Keratinocyte (primary cell): ENCODE data around the gene TUBA3D. TPM values are rescaled to one million over a fixed set of nuclear protein-coding genes. Genes with fewer than 3 reads are reported as not detected.
"Not testable (repeated sequence)": the region's sequence is repeated elsewhere in the genome, so short reads cannot be mapped to it uniquely, and the experiment has no call there.

ENCODE experiments used
- DNase-seq: peaks from one replicate; pipeline ENCODE4 v3.0.0-alpha.2; 2011; ENCODE audit warnings: low read depth, missing footprints, low spot score
- FAIRE-seq: peaks from 2 replicates; lab custom pipeline; 2011; peaks lifted over from hg19 to GRCh38; lab: Jason Lieb, UNC
- H2AFZ ChIP-seq: 2 replicates; pipeline ENCODE4 v1.6.0; 2012; ENCODE audit warnings: low read length, control low read depth, inconsistent platforms; ENCODE audit not compliant: control insufficient read depth
- H3K27ac ChIP-seq: 2 replicates; pipeline ENCODE4 v1.5.1; 2011; ENCODE audit warnings: low read length; ENCODE audit not compliant: control insufficient read depth, insufficient read depth
- H3K27me3 ChIP-seq: 3 replicates; pipeline ENCODE4 v1.6.0; 2011; ENCODE audit warnings: low read length; ENCODE audit not compliant: control insufficient read depth, insufficient read depth; ENCODE audit errors: extremely low read depth
- H3K36me3 ChIP-seq, 2 experiments: 2 replicates in 1 of 2; 3 replicates in 1 of 2; pipeline ENCODE4 v1.5.1; 2011; ENCODE audit warnings: low read length in 2 of 2, mild to moderate bottlenecking in 1 of 2; ENCODE audit not compliant: control insufficient read depth in 2 of 2, insufficient read depth in 2 of 2; ENCODE audit errors: extremely low read depth in 1 of 2
- H3K4me1 ChIP-seq: 3 replicates; pipeline ENCODE4 v1.5.1; 2011; ENCODE audit warnings: low read length; ENCODE audit not compliant: control insufficient read depth, insufficient read depth; ENCODE audit errors: extremely low read depth
- H3K4me2 ChIP-seq: 3 replicates; pipeline ENCODE4 v1.6.0; 2011; ENCODE audit warnings: low read depth, low read length; ENCODE audit not compliant: control insufficient read depth, insufficient read depth; ENCODE audit errors: extremely low read depth
- H3K4me3 ChIP-seq, 3 experiments: fragments of 200-600 bp in 1 of 3; sonication (generic) in 1 of 3; 2 replicates in 2 of 3; 3 replicates in 1 of 3; pipeline ENCODE4 v1.5.1; 2011 to 2016; ENCODE audit warnings: low read length in 3 of 3, mild to moderate bottlenecking in 3 of 3, control low read depth in 2 of 3, inconsistent platforms in 1 of 3, low read depth in 1 of 3, mixed read lengths in 1 of 3, mixed run types in 1 of 3, moderate library complexity in 1 of 3; ENCODE audit not compliant: control insufficient read depth in 2 of 3, insufficient read depth in 2 of 3; ENCODE audit errors: extremely low read depth in 1 of 3
- H3K79me2 ChIP-seq: 2 replicates; pipeline ENCODE4 v1.6.0; 2012; ENCODE audit warnings: low read length; ENCODE audit not compliant: control insufficient read depth, insufficient read depth
- H3K9ac ChIP-seq: 3 replicates; pipeline ENCODE4 v1.6.0; 2011; ENCODE audit warnings: low read length; ENCODE audit not compliant: control insufficient read depth, insufficient read depth; ENCODE audit errors: extremely low read depth
- H3K9me1 ChIP-seq: 3 replicates; pipeline ENCODE4 v1.6.0; 2011; ENCODE audit warnings: low read length; ENCODE audit not compliant: control insufficient read depth, insufficient read depth; ENCODE audit errors: extremely low read depth
- H3K9me3 ChIP-seq: 2 replicates; pipeline ENCODE4 v1.5.1; 2012; ENCODE audit warnings: low read depth, low read length; ENCODE audit not compliant: control insufficient read depth
- H4K20me1 ChIP-seq: 3 replicates; pipeline ENCODE4 v1.6.0; 2011; ENCODE audit warnings: low read length; ENCODE audit not compliant: control insufficient read depth, insufficient read depth; ENCODE audit errors: extremely low read depth
- EZH2 ChIP-seq: IDR thresholded peaks from one replicate; pipeline ENCODE4 v1.6.1; 2012; ENCODE audit warnings: inconsistent platforms, mild to moderate bottlenecking, low read length, moderate library complexity
- dilution Hi-C: fragments of 300-500 bp; cut with MboI; formaldehyde crosslinking; loops from one replicate; pipeline ENCODE4 v1.7.0; 2020; ENCODE audit warnings: low sequenced_read_pairs; ENCODE audit not compliant: extremely low pct_ligation_motif_present
- polyA plus RNA-seq, 5 experiments: library from polyadenylated mRNA; depleted of rRNA in 3 of 5; stranded (reverse) in 3 of 5; stranded (forward) in 1 of 5; unstranded in 1 of 5; fragments of >200 nt; gene quantifications; 1 replicate in 1 of 5; 2 replicates in 3 of 5; 3 replicates in 1 of 5; pipeline versions ENCODE4 v1.2.1 to v1.2.3, GENCODE V29; 2011 to 2012; ENCODE audit warnings: missing spikeins in 2 of 5, low read depth in 1 of 5, low replicate concordance in 1 of 5
- TF ChIP-seq, protein P1 (sequence below), 3 experiments: IDR thresholded peaks in 1 of 3; conservative IDR thresholded peaks in 1 of 3; optimal IDR thresholded peaks in 1 of 3; 2 replicates in 2 of 3; 3 replicates in 1 of 3; pipeline versions ENCODE3 to v1.5.1; 2011; ENCODE audit warnings: low read length in 3 of 3, mild to moderate bottlenecking in 3 of 3, moderate library complexity in 2 of 3, control low read depth in 1 of 3, inconsistent platforms in 1 of 3; ENCODE audit not compliant: insufficient read depth in 2 of 3; ENCODE audit errors: extremely low read depth in 1 of 3

The TUBA3D gene
- polyA plus RNA-seq, 1 donor (not counting 4 experiments of a cell fraction or from before 2014, with no cell fraction given) = not detected

DNA sequence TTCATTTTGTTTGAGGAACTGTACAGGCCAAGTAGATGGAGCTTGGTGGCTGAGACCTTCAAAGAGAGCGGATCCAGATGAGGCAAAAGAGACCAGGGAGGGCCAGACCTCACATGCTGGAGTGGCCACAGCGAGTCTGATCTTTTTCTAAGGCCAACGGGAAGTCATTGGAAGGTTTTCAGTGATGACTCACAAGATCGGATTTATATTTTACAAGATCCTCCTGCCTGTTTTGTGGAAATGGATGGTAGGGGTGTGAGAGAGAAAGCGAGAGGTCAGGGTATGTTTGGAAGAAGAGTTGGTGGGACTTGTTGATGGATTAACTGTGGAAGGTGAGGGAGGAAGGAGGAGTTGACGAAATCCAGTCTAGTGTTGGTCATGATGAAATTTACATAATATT is 44.6 kb upstream of the TUBA3D start:
- H3K4me1 ChIP-seq = no peaks in the 10 kb centered on the region
- no peak overlapping the region for H3K27ac ChIP-seq
- TF ChIP-seq, protein P1, sequence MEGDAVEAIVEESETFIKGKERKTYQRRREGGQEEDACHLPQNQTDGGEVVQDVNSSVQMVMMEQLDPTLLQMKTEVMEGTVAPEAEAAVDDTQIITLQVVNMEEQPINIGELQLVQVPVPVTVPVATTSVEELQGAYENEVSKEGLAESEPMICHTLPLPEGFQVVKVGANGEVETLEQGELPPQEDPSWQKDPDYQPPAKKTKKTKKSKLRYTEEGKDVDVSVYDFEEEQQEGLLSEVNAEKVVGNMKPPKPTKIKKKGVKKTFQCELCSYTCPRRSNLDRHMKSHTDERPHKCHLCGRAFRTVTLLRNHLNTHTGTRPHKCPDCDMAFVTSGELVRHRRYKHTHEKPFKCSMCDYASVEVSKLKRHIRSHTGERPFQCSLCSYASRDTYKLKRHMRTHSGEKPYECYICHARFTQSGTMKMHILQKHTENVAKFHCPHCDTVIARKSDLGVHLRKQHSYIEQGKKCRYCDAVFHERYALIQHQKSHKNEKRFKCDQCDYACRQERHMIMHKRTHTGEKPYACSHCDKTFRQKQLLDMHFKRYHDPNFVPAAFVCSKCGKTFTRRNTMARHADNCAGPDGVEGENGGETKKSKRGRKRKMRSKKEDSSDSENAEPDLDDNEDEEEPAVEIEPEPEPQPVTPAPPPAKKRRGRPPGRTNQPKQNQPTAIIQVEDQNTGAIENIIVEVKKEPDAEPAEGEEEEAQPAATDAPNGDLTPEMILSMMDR (optimal IDR thresholded peaks at IDR 0.05 in 1 of 3, IDR thresholded peaks at IDR 0.05 in 1 of 3, conservative IDR thresholded peaks at IDR 0.05 in 1 of 3; ENCODE audit: extremely low read depth in 1 of 3, insufficient read depth in 2 of 3, low read length in 3 of 3) = no peak
- no peak for TF ChIP-seq EZH2
- H3K36me3 ChIP-seq = no peaks in the 10 kb centered on the region
- H3K4me2 ChIP-seq = no peak overlapping the region
- no peak overlapping the region for H3K9ac ChIP-seq
- no peaks in the 10 kb centered on the region for H3K79me2 ChIP-seq
- FAIRE-seq = no peak
- H3K9me3 ChIP-seq = no peaks in the 10 kb centered on the region
- no peaks in the 10 kb centered on the region for H4K20me1 ChIP-seq
- no peaks in the 10 kb centered on the region for H3K27me3 ChIP-seq
- H2AFZ ChIP-seq = no peak overlapping the region
- H3K4me3 ChIP-seq = no peak overlapping the region
- dilution Hi-C loops = no loop called here
- DNase-seq = no peak
- no peaks in the 10 kb centered on the region for H3K9me1 ChIP-seq

DNA sequence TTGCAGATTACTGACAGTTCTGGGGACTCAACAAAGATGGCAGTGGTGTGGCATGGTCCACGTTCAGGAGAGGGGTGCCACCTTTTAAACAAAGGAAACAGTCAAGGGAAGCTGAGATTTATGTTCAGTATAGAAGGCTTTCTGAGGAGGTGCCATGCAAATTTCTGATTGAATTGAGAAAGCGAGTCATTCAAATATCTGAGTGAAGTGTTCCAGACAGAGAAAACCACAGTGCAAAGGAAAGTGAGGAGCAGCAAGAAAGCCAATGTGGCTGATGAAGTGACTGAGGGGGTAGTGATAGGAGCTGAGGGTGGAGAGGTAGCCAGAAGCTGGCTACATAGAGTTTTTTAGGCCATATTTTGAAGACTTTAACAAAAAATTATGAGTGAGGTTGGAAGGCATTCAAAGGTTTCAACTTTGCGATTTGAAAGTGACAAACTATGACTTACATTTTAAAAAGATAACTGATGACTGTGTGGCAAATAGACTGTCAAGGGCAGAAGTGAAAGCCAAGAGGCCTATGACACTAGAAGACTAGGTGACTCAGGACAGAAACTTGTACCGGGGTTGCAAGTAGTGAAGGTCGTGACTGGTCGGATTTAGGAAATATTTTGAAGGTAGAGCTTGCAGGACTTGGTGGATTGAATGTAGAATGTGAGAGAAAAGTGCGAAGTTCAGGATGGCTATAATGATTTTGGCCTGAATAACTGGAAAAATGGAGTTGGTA is 35.0 kb upstream of the TUBA3D start:
- H3K27ac ChIP-seq, dilution Hi-C loops, H3K4me2 ChIP-seq, H3K4me1 ChIP-seq, H3K9ac ChIP-seq, H4K20me1 ChIP-seq, FAIRE-seq, H3K36me3 ChIP-seq, H3K27me3 ChIP-seq, H3K79me2 ChIP-seq, H3K9me3 ChIP-seq, H3K9me1 ChIP-seq, H2AFZ ChIP-seq, H3K4me3 ChIP-seq, DNase-seq: not testable (repeated sequence)

DNA sequence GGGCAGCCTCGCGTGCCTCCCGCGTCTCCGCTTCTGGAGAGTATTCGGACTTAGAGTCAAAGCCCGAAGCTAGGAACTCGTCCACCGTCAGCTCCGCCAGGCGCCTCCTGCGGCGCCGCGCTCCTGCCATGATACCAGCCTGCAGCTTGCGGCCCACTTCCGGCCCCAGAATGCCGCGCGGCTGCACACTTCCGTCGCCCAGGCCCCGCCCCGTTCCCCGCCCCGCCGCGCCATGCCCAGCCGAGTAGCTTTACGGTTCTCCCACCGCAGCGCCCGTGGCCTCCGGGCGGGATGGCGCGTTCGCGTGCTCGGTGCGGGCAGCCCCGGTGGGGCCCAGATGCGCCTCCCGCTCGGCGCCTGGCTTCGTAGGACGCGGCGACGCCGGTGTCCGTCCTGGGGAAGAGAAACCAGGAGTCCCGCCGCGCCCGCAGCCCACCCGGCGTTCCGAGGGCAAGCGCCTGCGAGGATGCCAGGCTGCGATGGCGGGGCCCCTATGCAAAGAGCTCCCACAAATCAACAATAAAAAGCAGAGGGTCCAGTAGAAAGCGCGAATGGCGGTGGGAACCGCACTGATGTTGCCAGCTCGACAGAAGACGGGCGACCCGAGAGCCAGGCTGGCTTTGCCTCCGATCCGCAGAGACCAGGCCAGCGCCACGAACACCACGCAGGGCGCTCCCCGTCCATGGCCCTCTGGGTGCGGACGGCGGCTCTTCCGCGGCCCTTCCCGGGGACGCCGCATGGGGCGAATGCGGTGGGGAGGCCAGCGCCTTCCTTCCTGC is 31.0 kb upstream of the TUBA3D start:
- H3K9me3 ChIP-seq, H2AFZ ChIP-seq, H3K9me1 ChIP-seq, H3K4me1 ChIP-seq, H3K36me3 ChIP-seq, H3K4me2 ChIP-seq, FAIRE-seq, H3K27me3 ChIP-seq, dilution Hi-C loops, H3K4me3 ChIP-seq, H3K9ac ChIP-seq, H3K27ac ChIP-seq, H4K20me1 ChIP-seq, H3K79me2 ChIP-seq, DNase-seq: not testable (repeated sequence)

DNA sequence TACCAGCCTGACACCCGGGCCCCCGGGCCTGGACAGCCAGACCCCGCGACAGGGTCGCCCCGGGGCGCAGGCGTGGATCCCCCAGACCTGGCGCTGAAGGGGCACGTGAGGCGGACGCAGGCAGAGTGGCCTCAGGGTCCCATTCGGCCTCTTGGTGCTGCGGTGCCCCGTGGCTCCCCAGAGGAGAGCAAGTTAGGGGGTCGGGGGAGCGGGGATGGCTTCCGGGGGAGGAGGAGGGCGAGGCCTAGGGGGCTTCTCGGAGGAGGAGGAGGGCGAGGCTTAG is 30.5 kb upstream of the TUBA3D start:
- DNase-seq, H3K9ac ChIP-seq, H3K9me1 ChIP-seq, H3K36me3 ChIP-seq, H3K4me2 ChIP-seq, H3K4me1 ChIP-seq, H3K27me3 ChIP-seq, H3K27ac ChIP-seq, H2AFZ ChIP-seq, H3K4me3 ChIP-seq, H3K9me3 ChIP-seq, H4K20me1 ChIP-seq, FAIRE-seq, H3K79me2 ChIP-seq, dilution Hi-C loops: not testable (repeated sequence)
